HepG2 (cell line): Measurements from ENCODE around the gene BBOF1. TPM values are rescaled to one million over a fixed set of nuclear protein-coding genes. Genes with fewer than 3 reads are reported as not detected.
A peak's percentile ranks its signal among the peaks of the same experiment; 100 is the strongest.

Source experiments
- CREM ChIP-seq, 2 experiments: sonication (generic) in 1 of 2; formaldehyde crosslinking in 1 of 2; IDR thresholded peaks; 2 replicates each; pipeline versions ENCODE4 v1.4.0 to v1.6.1; 2016 to 2020; ENCODE audit warnings: antibody characterized with exemption in 1 of 2, mild to moderate bottlenecking in 1 of 2, missing genetic modification reagents in 1 of 2
- DMAP1 ChIP-seq: IDR thresholded peaks from 2 replicates; pipeline ENCODE4 v1.6.1; 2016
- HDAC1 ChIP-seq: sonication (generic); formaldehyde crosslinking; IDR thresholded peaks from 2 replicates; pipeline ENCODE4 v1.5.1; 2020; ENCODE audit warnings: mild to moderate bottlenecking, missing genetic modification reagents
- LCORL ChIP-seq, 2 experiments: fragments of 450-650 bp in 1 of 2; sonication (generic) in 1 of 2; formaldehyde crosslinking in 1 of 2; IDR thresholded peaks; 2 replicates each; pipeline versions ENCODE4 v1.5.0 to v1.6.1; 2017 to 2020; ENCODE audit warnings: antibody characterized with exemption in 1 of 2, missing genetic modification reagents in 1 of 2
- NCOA5 ChIP-seq: sonication (generic); formaldehyde crosslinking; IDR thresholded peaks from 2 replicates; pipeline ENCODE4 v1.4.0; 2020; ENCODE audit warnings: missing genetic modification reagents
- RBM22 ChIP-seq: fragments of 200-400 bp; formaldehyde crosslinking; optimal IDR thresholded peaks from 2 replicates; pipeline ENCODE3; 2017; ENCODE audit warnings: mild to moderate bottlenecking, low read length, moderate library complexity
- RFX1 ChIP-seq: fragments of 450-650 bp; IDR thresholded peaks from 2 replicates; pipeline ENCODE4 v1.6.1; 2017
- RFX3 ChIP-seq: IDR thresholded peaks from 2 replicates; pipeline ENCODE4 v1.6.1; 2016; ENCODE audit warnings: missing biosample characterization, missing genetic modification reagents
- SALL1 ChIP-seq: sonication (generic); formaldehyde crosslinking; IDR thresholded peaks from 2 replicates; pipeline ENCODE4 v1.8.0; 2022; ENCODE audit warnings: mild to moderate bottlenecking, missing genetic modification reagents
- SIN3A ChIP-seq: IDR thresholded peaks from 2 replicates; pipeline ENCODE4 v1.6.1; 2011; ENCODE audit warnings: low read depth, mild to moderate bottlenecking, control low read depth, low read length, borderline replicate concordance
- U2AF2 ChIP-seq: fragments of 200-400 bp; formaldehyde crosslinking; IDR thresholded peaks from 2 replicates; pipeline ENCODE4 v1.6.1; 2017; ENCODE audit warnings: low read depth, mild to moderate bottlenecking, low read length
- ZNF230 ChIP-seq: sonication (generic); formaldehyde crosslinking; IDR thresholded peaks from 2 replicates; pipeline ENCODE4 v1.4.0; 2020; ENCODE audit warnings: mild to moderate bottlenecking, missing genetic modification reagents
- ZNF777 ChIP-seq: sonication (generic); formaldehyde crosslinking; IDR thresholded peaks from 2 replicates; pipeline ENCODE4 v1.4.0; 2020; ENCODE audit warnings: missing genetic modification reagents
- ZNF879 ChIP-seq: sonication (generic); formaldehyde crosslinking; IDR thresholded peaks from 2 replicates; pipeline ENCODE4 v1.8.1; 2023; ENCODE audit warnings: missing genetic modification reagents
- polyA plus RNA-seq, 8 experiments: library from polyadenylated mRNA; depleted of rRNA in 3 of 8; stranded (reverse) in 7 of 8; unstranded in 1 of 8; fragments of >200 nt; fragmentation: Illumina TruSeq in 4 of 8; extraction: Trizol in 4 of 8; gene quantifications; 2 replicates each; pipeline versions ENCODE4 v1.2.1 to v1.2.3, GENCODE V29; 2011 to 2016; ENCODE audit warnings: low read depth in 4 of 8, missing spikeins in 1 of 8, mixed read lengths in 1 of 8; ENCODE audit not compliant: insufficient read depth in 1 of 8
- total RNA-seq, 5 experiments: library from RNA; depleted of rRNA; stranded (reverse); fragments of >200 nt; fragmentation: Illumina TruSeq; extraction: Trizol; gene quantifications; 2 replicates each; pipeline ENCODE4 v1.2.3, GENCODE V29; 2016; ENCODE audit warnings: low read depth in 1 of 5
- TF ChIP-seq, protein P1 (sequence below): sonication (generic); formaldehyde crosslinking; IDR thresholded peaks from 2 replicates; pipeline ENCODE4 v1.5.0; 2020; ENCODE audit warnings: mild to moderate bottlenecking, missing genetic modification reagents, borderline replicate concordance
- TF ChIP-seq, protein P2 (sequence below): sonication (generic); formaldehyde crosslinking; conservative IDR thresholded peaks from 2 replicates; pipeline ENCODE4 v1.8.1; 2023; ENCODE audit warnings: missing genetic modification reagents
- TF ChIP-seq, protein P3 (sequence below): sonication (generic); formaldehyde crosslinking; IDR thresholded peaks from 2 replicates; pipeline ENCODE4 v1.5.0; 2020; ENCODE audit warnings: missing genetic modification reagents

The BBOF1 gene
- total and polyA plus RNA-seq, 2 of the 13 experiments (the other 11 are each of a cell fraction or from before 2014, with no cell fraction given), result 1.6 to 2.3 TPM

DNA sequence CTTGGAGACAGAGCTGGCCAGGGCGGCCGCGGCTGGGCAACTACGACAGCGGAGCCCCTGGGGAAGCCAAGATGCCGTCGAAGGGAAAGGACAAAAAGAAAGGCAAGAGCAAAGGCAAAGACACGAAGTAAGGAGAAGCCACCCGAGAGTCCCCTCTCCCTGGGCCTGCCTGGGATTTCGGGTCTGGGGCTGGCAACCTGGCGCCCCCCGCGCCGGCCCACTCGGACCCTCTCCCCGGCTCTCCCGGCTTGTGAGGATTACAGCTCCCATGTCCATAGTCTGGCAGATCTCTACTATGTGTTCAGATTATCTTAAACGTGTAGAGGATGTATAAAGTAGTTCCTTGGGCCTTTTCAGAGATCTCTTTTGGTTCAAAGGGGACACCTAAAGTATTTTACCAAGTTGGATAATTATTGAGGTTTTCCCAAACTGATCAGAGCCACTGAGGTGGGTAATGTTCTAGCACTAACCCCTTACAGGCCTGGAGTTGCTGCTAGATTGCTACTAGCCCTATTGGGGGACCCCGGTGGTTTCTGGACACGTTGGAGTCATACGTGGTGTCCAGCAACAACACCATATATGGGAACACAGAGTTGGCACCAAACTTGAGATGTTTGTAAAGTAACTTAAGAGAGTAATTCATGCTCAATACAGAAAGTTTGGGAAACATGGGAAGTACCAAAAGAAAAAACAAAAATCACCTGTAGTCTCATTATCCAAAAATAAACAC is 424 bp downstream of the BBOF1 start (continued):
- TF ChIP-seq, protein P1, sequence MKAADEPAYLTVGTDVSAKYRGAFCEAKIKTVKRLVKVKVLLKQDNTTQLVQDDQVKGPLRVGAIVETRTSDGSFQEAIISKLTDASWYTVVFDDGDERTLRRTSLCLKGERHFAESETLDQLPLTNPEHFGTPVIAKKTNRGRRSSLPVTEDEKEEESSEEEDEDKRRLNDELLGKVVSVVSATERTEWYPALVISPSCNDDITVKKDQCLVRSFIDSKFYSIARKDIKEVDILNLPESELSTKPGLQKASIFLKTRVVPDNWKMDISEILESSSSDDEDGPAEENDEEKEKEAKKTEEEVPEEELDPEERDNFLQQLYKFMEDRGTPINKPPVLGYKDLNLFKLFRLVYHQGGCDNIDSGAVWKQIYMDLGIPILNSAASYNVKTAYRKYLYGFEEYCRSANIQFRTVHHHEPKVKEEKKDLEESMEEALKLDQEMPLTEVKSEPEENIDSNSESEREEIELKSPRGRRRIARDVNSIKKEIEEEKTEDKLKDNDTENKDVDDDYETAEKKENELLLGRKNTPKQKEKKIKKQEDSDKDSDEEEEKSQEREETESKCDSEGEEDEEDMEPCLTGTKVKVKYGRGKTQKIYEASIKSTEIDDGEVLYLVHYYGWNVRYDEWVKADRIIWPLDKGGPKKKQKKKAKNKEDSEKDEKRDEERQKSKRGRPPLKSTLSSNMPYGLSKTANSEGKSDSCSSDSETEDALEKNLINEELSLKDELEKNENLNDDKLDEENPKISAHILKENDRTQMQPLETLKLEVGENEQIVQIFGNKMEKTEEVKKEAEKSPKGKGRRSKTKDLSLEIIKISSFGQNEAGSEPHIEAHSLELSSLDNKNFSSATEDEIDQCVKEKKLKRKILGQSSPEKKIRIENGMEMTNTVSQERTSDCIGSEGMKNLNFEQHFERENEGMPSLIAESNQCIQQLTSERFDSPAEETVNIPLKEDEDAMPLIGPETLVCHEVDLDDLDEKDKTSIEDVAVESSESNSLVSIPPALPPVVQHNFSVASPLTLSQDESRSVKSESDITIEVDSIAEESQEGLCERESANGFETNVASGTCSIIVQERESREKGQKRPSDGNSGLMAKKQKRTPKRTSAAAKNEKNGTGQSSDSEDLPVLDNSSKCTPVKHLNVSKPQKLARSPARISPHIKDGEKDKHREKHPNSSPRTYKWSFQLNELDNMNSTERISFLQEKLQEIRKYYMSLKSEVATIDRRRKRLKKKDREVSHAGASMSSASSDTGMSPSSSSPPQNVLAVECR (CRISPR knock-in tag), result peak; percentile 81; the same call in 1 of the 2 replicates
- TF ChIP-seq HDAC1 (CRISPR knock-in tag) (peak; percentile 54), DMAP1 (CRISPR knock-in tag) (0 out of 2 replicates have a peak, but pooled peaks have one; percentile 5), RFX3 (CRISPR knock-in tag) (peak; percentile 90), CREM (IDR thresholded peaks at IDR 0.05) (0 out of 2 replicates have a peak, but pooled peaks have one; percentile 13), CREM (CRISPR knock-in tag; IDR thresholded peaks at IDR 0.05) (no peak), NCOA5 (CRISPR knock-in tag) (no peak), LCORL (IDR thresholded peaks at IDR 0.05) (no peak), LCORL (CRISPR knock-in tag; IDR thresholded peaks at IDR 0.05) (peak; percentile 44; the same call in 1 of the 2 replicates), RBM22 (peak; percentile 76), SIN3A (0 out of 2 replicates have a peak, but pooled peaks have one; percentile 97), ZNF230 (CRISPR knock-in tag) (0 out of 2 replicates have a peak, but pooled peaks have one; percentile 10), U2AF2 (peak; percentile 76; the same call in 1 of the 2 replicates), RFX1 (peak; percentile 89; the same call in 1 of the 2 replicates), SALL1 (CRISPR knock-in tag) (0 out of 2 replicates have a peak, but pooled peaks have one; percentile 6), ZNF777 (CRISPR knock-in tag) (peak; percentile 84), ZNF879 (CRISPR knock-in tag) (0 out of 2 replicates have a peak, but pooled peaks have one; percentile 29)
- TF ChIP-seq, protein P2, sequence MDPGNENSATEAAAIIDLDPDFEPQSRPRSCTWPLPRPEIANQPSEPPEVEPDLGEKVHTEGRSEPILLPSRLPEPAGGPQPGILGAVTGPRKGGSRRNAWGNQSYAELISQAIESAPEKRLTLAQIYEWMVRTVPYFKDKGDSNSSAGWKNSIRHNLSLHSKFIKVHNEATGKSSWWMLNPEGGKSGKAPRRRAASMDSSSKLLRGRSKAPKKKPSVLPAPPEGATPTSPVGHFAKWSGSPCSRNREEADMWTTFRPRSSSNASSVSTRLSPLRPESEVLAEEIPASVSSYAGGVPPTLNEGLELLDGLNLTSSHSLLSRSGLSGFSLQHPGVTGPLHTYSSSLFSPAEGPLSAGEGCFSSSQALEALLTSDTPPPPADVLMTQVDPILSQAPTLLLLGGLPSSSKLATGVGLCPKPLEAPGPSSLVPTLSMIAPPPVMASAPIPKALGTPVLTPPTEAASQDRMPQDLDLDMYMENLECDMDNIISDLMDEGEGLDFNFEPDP, result 0 out of 2 replicates have a peak, but pooled peaks have one; percentile 33
- TF ChIP-seq, protein P3, sequence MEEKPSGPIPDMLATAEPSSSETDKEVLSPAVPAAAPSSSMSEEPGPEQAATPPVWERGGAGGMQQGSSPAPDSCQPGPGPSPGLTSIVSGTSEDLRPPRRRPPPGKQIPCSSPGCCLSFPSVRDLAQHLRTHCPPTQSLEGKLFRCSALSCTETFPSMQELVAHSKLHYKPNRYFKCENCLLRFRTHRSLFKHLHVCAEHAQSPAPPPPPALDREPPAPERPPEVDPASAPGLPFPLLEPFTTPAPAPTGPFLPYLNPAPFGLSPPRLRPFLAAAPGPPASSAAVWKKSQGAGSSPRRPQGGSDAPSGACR (CRISPR knock-in tag), result 0 out of 2 replicates have a peak, but pooled peaks have one; percentile 40
